ENCODE data around the gene NFIC. TPM values are rescaled to one million over a fixed set of nuclear protein-coding genes. Genes with fewer than 3 reads are reported as not detected.

The NFIC gene
- total and polyA plus RNA-seq, 3 donors from 2014 or later: 56.5 to 127 (median 113) TPM

DNA sequence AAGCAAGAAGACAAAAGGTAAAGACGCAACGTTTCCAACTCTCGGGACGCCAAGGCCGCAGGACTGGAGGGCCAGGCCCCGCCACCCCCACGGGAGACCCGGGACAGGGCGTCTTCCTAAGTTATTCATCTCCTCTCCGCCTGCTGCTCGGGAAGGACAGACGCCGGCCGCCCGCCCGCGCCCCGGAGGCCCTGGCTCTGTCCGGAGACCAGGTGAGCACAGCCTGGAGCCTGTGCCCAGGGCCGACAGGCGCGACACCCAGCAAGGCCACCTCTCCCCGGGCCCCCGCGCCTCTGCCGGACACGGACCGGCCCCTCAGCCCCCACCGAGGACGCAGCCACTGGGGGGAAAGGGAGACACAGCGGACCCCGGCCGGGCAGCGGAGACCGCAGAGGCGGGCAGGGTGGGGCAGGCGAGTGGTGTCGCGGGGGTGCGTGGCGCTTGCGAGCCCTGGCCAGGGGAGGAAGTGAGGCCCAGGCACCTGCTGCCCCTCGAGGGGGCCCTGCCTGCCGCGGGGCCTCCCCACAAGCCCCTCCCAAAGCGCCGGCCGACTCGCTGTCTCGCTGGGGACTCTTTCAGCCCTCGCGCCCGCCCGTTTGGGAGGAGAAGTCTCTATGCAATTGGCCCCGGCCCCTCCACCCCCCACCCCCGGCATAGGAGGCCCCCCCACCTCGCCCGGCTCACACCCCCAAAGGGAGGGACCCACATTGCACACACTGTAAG is 96.8 kb downstream of the NFIC start:
- peaks cover 38% of the 10 kb centered on the region for H3K4me1 ChIP-seq
- peak overlapping the region in 1 of 2 donors; percentile 36 for H3K4me3 ChIP-seq
- 39 to 70% methylated on average over 32 to 56 of the region's 58 CpGs for WGBS, 2 donors
- intact Hi-C loops (cut with DNase I; ENCODE audit: low total_unique reads): no loop called here
- no peaks in the 10 kb centered on the region for H3K27me3 ChIP-seq
- no peak for DNase-seq
- peak overlapping the region; percentile 32 to 45 for H3K27ac ChIP-seq
- no peak for TF ChIP-seq POLR2A (IDR thresholded peaks at IDR 0.05)
- TF ChIP-seq, protein P1, sequence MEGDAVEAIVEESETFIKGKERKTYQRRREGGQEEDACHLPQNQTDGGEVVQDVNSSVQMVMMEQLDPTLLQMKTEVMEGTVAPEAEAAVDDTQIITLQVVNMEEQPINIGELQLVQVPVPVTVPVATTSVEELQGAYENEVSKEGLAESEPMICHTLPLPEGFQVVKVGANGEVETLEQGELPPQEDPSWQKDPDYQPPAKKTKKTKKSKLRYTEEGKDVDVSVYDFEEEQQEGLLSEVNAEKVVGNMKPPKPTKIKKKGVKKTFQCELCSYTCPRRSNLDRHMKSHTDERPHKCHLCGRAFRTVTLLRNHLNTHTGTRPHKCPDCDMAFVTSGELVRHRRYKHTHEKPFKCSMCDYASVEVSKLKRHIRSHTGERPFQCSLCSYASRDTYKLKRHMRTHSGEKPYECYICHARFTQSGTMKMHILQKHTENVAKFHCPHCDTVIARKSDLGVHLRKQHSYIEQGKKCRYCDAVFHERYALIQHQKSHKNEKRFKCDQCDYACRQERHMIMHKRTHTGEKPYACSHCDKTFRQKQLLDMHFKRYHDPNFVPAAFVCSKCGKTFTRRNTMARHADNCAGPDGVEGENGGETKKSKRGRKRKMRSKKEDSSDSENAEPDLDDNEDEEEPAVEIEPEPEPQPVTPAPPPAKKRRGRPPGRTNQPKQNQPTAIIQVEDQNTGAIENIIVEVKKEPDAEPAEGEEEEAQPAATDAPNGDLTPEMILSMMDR (IDR thresholded peaks at IDR 0.05): no peak
- H3K36me3 ChIP-seq (ENCODE audit: low read depth, missing control alignments): no peaks in the 10 kb centered on the region
- no peaks in the 10 kb centered on the region for H3K9me3 ChIP-seq

DNA sequence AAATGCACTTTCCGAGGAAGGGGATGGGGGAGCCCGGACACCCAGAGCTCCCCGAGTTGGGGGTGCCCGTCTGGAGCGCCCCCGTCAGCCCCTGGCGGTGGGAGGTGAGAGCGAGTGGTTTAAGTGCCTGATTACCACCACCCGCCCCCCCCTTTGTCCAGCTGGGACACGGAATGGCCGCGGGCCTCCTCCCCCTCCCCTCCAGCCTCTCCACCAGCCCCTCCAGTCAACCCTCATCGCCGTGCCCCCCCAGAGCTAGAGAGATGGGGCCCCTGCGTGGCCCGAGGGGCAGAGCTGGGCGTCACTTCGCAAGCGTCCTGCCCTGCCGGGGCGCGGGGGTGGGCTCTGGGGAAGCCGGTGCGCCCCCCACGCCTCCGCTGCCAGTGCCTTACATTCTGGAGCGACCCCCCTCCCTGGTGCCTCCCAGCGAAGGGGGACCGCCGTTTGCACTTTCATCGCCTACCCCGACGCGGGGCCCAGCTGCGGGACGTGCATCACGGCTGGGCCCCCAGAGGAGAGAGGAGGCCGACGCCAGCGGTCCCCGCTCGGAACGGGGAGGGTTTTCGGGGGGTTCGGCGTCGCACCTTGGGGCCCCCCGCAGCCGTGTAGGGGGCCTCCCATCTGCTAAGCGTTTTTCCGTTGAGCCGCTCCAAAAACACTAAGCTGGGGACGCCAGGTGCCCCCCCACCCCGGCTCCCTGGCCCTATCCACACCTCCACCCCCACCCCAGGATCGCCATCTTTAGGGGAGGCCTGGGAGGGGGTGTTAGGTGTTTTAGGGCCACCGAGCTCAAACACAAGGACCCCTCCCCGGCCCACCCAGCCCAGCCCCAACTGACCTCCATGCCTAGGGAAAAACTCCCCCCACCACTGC is 97.6 kb downstream of the NFIC start:
- DNase-seq: no peak

DNA sequence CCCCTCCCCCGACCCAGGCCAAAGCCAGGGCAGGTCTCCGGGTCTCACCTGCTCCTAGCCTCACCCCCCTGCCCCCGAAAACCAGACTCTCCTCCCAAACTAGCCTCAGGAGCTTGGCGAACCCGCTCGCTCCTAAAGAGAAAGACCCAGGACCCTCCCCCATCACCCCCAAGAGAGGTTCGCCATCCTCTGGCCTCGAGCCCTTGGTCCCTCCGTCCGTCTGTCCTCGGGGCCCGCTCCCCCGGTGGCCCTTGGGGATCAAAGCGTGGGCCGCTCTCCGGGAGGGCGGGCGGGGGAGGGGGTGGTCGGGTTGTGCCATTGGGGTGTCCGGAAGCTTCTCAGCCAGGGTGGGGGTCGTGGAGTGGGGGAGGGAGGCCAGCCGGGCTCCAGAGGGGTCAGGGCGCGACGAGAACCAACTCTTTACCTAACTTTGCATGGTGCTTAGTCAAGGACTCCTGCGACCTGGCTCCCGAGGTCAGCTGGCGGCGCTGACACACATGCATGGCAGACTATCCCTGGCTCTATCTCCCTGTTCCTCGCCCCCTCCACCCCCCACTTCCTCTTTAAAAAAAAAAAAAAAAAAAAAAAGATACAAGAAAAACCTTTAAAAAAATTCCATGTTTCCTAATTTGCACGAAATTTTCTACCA is 98.3 kb downstream of the NFIC start:
- TF ChIP-seq, protein P1 (IDR thresholded peaks at IDR 0.05): no peak
- TF ChIP-seq POLR2A (IDR thresholded peaks at IDR 0.05): no peak
- 35 to 38% methylated on average over 17 to 29 of the region's 31 CpGs for WGBS, 2 donors
- DNase-seq: no peak
- peak overlapping the region in 1 of 2 donors; percentile 36 for H3K4me3 ChIP-seq
- intact Hi-C loops (cut with DNase I; ENCODE audit: low total_unique reads): no loop called here
- H3K36me3 ChIP-seq (ENCODE audit: low read depth, missing control alignments): no peaks in the 10 kb centered on the region
- peak overlapping the region in 1 of 2 donors; percentile 32 for H3K27ac ChIP-seq
- H3K27me3 ChIP-seq: no peaks in the 10 kb centered on the region
- peaks cover 24% of the 10 kb centered on the region for H3K4me1 ChIP-seq
- H3K9me3 ChIP-seq: no peaks in the 10 kb centered on the region

More for the DNA sequence above, 97.6 kb downstream of the NFIC start:
- H3K27ac ChIP-seq: peak overlapping the region in 1 of 2 donors; percentile 32
- peaks cover 30% of the 10 kb centered on the region for H3K4me1 ChIP-seq
- intact Hi-C loops (cut with DNase I; ENCODE audit: low total_unique reads): no loop called here
- H3K27me3 ChIP-seq: no peaks in the 10 kb centered on the region
- H3K36me3 ChIP-seq (ENCODE audit: low read depth, missing control alignments): no peaks in the 10 kb centered on the region
- TF ChIP-seq, protein P1 (IDR thresholded peaks at IDR 0.05): no peak
- no peak for TF ChIP-seq POLR2A (IDR thresholded peaks at IDR 0.05)
- 63 to 64% methylated on average over 16 to 47 of the region's 57 CpGs for WGBS, 2 donors
- no peaks in the 10 kb centered on the region for H3K9me3 ChIP-seq
- H3K4me3 ChIP-seq: peak overlapping the region; percentile 9 to 36

DNA sequence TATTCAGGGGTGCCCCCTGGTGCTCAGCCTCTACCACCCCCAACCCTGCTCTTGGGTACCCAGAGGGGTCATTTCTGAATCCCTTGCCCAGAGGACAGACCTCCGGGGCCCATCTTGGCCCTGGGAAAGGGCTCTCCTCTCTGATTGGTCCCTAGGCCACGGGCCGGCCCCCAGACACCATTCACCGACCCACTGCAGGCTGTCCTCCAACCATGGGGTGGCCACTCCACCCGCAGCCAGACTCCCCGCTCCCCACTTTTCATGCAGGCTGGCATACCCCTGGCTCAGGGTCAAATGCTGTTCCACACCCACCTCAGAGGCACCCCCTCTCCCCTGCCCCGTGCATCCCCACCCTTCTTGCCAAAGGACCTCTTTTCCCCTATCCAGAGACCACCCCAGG is 99.2 kb downstream of the NFIC start:
- peaks cover 15% of the 10 kb centered on the region for H3K4me1 ChIP-seq
- 77 to 86% methylated on average over 5 to 7 of the region's 7 CpGs for WGBS, 2 donors
- no peak overlapping the region for H3K4me3 ChIP-seq
- peak overlapping the region in 1 of 2 donors; percentile 41 for H3K27ac ChIP-seq
- intact Hi-C loops (cut with DNase I; ENCODE audit: low total_unique reads): no loop called here
- no peaks in the 10 kb centered on the region for H3K9me3 ChIP-seq
- no peaks in the 10 kb centered on the region for H3K27me3 ChIP-seq
- TF ChIP-seq POLR2A (IDR thresholded peaks at IDR 0.05): no peak
- TF ChIP-seq, protein P1 (IDR thresholded peaks at IDR 0.05): no peak
- DNase-seq: no peak
- no peaks in the 10 kb centered on the region for H3K36me3 ChIP-seq (ENCODE audit: low read depth, missing control alignments)
